Suprapubic skin (tissue), 4 donors: ENCODE results near the gene POMT2. TPM values are rescaled to one million over a fixed set of nuclear protein-coding genes. Genes with fewer than 3 reads are reported as not detected.

Source experiments
- DNase-seq, 2 donors: peaks; one replicate each; pipeline ENCODE4 v3.0.0-alpha.2; 2019; ENCODE audit warnings: low spot score in 2 of 2
- H3K27ac ChIP-seq: fragments of 200-600 bp; sonication (generic); one replicate; pipeline ENCODE4 v1.5.1; 2019
- H3K27me3 ChIP-seq: fragments of 200-600 bp; sonication (generic); one replicate; pipeline ENCODE4 v1.5.1; 2019
- H3K36me3 ChIP-seq: fragments of 200-600 bp; sonication (generic); one replicate; pipeline ENCODE4 v1.5.1; 2019
- H3K4me1 ChIP-seq: fragments of 200-600 bp; sonication (generic); one replicate; pipeline ENCODE4 v1.5.1; 2019
- H3K4me3 ChIP-seq: fragments of 200-600 bp; sonication (generic); one replicate; pipeline ENCODE4 v1.5.1; 2019; ENCODE audit warnings: mild to moderate bottlenecking
- H3K9me3 ChIP-seq: fragments of 200-600 bp; sonication (generic); one replicate; pipeline ENCODE4 v1.5.1; 2019
- CTCF ChIP-seq, 2 donors: fragments of 200-600 bp in 1 of 2; fragments of 450-650 bp in 1 of 2; sonication (generic) in 1 of 2; IDR thresholded peaks; one replicate each; pipeline ENCODE4 v1.5.1; 2016 to 2019; ENCODE audit warnings: antibody characterized with exemption in 2 of 2, mild to moderate bottlenecking in 1 of 2, moderate library complexity in 1 of 2
- EP300 ChIP-seq: sonication (generic); formaldehyde crosslinking; IDR thresholded peaks from one replicate; pipeline ENCODE4 v1.6.1; 2017; ENCODE audit warnings: antibody characterized with exemption
- POLR2A ChIP-seq, 2 donors: fragments of 450-650 bp; IDR thresholded peaks; one replicate each; pipeline ENCODE4 v1.6.1; 2017; ENCODE audit warnings: antibody characterized with exemption in 2 of 2, mild to moderate bottlenecking in 2 of 2, moderate library complexity in 2 of 2
- POLR2AphosphoS5 ChIP-seq, 3 donors: sonication (generic); formaldehyde crosslinking; IDR thresholded peaks; one replicate each; pipeline ENCODE4 v1.6.1; 2017; ENCODE audit warnings: antibody characterized with exemption in 3 of 3
- WGBS: methylation state at CpG from one replicate; pipeline ENCODE4 v1.1.5; 2018; 5-methylcytosine and 5-hydroxymethylcytosine counted together
- total RNA-seq, 4 donors: library from RNA; depleted of rRNA; stranded (reverse); fragments of >200 nt; gene quantifications; one replicate each; pipeline ENCODE4 v1.1.0, GENCODE V29; 2016

Gene POMT2
- total RNA-seq, 4 donors from 2014 or later: 16.3 to 72.0 (median 19.4) TPM

DNA sequence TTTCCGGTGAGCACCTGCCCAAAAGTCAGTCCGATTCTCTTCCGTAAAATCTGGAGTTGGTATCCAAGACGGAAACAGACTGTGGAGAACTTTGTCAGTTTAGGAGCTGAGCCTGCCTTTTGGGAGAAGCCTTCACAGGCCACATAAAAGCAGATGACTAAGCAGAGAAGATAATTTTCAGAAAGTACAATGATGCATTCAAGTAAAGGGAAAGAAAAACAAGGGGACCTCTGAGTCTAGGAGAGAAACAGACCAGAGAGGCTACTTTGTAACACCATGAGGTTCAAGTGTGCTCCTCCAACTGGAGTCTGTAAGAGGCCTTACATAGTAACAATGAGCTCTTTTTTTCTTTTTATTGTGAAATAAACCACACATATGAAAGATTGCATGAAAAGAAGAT is 35.1 kb upstream of the POMT2 start:
- 92% methylated on average over 4 of the region's 4 CpGs for whole genome bisulfite sequencing
- Histone ChIP-seq H3K4me3 (no peak overlapping the region), H3K36me3 (peaks cover 1% of the 10 kb centered on the region), H3K9me3 (no peaks in the 10 kb centered on the region), H3K4me1 (no peaks in the 10 kb centered on the region), H3K27me3 (no peaks in the 10 kb centered on the region), H3K27ac (no peak overlapping the region)
- no peak for DNase-seq
- no peak for TF ChIP-seq CTCF (IDR thresholded peaks at IDR 0.05)
- TF ChIP-seq POLR2A (IDR thresholded peaks at IDR 0.05): no peak
- TF ChIP-seq EP300: no peak
- no peak for TF ChIP-seq POLR2AphosphoS5 (IDR thresholded peaks at IDR 0.05)

DNA sequence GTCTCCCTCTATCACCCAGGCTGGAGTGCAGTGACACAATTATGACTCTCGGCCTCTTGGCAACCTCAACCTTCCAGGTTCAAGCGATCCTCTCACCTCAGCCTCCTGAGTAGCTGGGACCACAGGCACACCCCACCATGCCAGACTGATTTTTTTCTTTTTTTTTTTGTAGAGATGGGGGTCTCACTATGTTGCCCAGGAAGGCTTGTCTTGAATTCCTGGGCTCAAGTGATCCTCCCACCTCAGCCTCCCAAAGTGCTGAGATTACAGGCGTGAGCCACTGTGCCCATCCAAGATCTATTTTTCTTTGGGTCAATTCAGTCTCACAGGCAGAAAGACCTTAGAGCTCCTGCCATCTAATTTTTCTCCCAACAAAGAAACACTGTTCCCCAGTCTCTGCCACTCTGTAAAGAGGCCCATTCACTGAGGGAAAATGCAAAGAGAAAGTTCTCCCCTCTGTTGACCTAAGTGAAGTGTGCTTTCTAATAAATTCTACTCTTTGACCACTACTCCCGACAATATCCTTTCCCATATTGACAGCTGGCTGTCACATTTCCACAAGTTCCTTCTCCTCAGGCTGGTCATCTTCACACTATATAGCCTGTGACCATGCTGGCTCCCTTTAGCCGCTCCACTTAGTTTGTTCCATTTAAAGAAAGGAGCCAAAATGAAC is 32.9 kb upstream of the POMT2 start:
- 91% methylated on average over 5 of the region's 5 CpGs for WGBS

GRCh38 chr14:77347751-77348150 is 27.1 kb upstream of the POMT2 start:
- Histone ChIP-seq H3K27ac (no peak overlapping the region), H3K27me3 (no peaks in the 10 kb centered on the region), H3K4me1 (no peaks in the 10 kb centered on the region), H3K9me3 (no peaks in the 10 kb centered on the region), H3K36me3 (peaks cover 18% of the 10 kb centered on the region), H3K4me3 (no peak overlapping the region)
- no peak for TF ChIP-seq CTCF (IDR thresholded peaks at IDR 0.05)
- 74% methylated on average over 3 of the region's 3 CpGs for WGBS
- DNase-seq: no peak

More for the DNA sequence above, 32.9 kb upstream of the POMT2 start:
- TF ChIP-seq POLR2AphosphoS5 (IDR thresholded peaks at IDR 0.05) (no peak), CTCF (IDR thresholded peaks at IDR 0.05) (no peak), EP300 (no peak), POLR2A (IDR thresholded peaks at IDR 0.05) (no peak)
- Histone ChIP-seq H3K27me3 (no peaks in the 10 kb centered on the region), H3K27ac (no peak overlapping the region), H3K4me1 (no peaks in the 10 kb centered on the region), H3K36me3 (peaks cover 11% of the 10 kb centered on the region), H3K4me3 (no peak overlapping the region), H3K9me3 (no peaks in the 10 kb centered on the region)
- DNase-seq: no peak

DNA sequence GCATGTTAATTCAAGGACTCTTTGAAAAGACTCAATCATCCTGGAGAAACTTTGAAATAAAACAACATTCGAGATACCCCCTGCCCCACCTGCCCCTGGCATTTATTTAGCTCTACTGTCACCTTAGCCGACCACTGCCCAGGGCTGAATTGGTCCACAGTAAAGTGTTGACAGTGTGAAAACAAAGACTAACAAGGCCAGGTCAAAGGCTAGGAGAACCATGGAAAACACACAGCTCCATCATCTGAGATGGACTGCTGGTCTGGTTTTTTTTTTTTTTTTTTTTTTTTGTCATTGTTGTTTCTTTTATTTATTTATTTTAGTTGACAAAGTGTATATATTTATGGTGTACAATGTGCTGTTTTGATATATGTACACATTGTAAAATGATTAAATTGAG is 25.8 kb upstream of the POMT2 start:
- no peaks in the 10 kb centered on the region for H3K4me1 ChIP-seq
- TF ChIP-seq POLR2A (IDR thresholded peaks at IDR 0.05) (no peak), POLR2AphosphoS5 (IDR thresholded peaks at IDR 0.05) (no peak), EP300 (no peak), CTCF (IDR thresholded peaks at IDR 0.05) (no peak)
- H3K36me3 ChIP-seq: peaks cover 30% of the 10 kb centered on the region
- no peaks in the 10 kb centered on the region for H3K9me3 ChIP-seq
- no peaks in the 10 kb centered on the region for H3K27me3 ChIP-seq
- H3K4me3 ChIP-seq: no peak overlapping the region
- WGBS: 97% methylated on average over 2 of the region's 2 CpGs
- H3K27ac ChIP-seq: no peak overlapping the region
- DNase-seq: no peak

DNA sequence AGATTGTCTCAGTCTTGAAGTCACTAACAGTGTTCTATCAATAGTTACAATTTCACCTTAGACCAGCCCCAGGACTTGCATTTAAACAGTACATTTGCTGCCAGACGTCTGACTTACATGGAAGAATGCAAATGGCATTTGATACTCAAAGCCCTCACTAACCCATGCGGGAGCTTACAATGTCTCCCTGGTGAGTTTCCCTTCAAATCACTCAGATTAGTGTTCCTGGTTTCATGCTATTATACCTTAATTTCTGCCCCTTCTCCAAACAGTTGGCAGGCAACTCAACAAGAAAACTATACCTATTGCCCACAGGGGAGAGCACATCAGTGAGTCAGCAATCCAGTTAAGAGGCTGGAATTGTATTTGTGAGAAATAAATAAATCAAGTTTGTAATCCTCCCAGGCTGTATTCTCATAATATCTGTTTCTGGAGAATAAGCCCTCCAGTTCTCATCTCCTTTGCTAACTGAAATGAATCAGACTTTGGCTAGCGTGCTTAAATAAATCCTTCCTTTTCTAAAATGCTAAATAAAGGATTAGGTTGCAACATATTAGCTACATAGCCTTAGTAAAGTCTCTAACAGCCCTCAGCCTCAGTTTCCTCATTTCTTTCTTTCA is 23.8 kb upstream of the POMT2 start:
- Histone ChIP-seq H3K27me3 (no peaks in the 10 kb centered on the region), H3K9me3 (no peaks in the 10 kb centered on the region), H3K4me1 (no peaks in the 10 kb centered on the region), H3K36me3 (peaks cover 40% of the 10 kb centered on the region), H3K4me3 (no peak overlapping the region), H3K27ac (no peak overlapping the region)
- no peak for DNase-seq
- TF ChIP-seq EP300 (no peak), POLR2AphosphoS5 (IDR thresholded peaks at IDR 0.05) (no peak), POLR2A (IDR thresholded peaks at IDR 0.05) (no peak), CTCF (IDR thresholded peaks at IDR 0.05) (no peak)
- WGBS: 94% methylated on average over 3 of the region's 3 CpGs
